Measurements from ENCODE around the gene UGT1A10. TPM values are rescaled to one million over a fixed set of nuclear protein-coding genes. Genes with fewer than 3 reads are reported as not detected.
"Not testable (repeated sequence)": the region's sequence is repeated elsewhere in the genome, so short reads cannot be mapped to it uniquely, and the experiment has no call there.

Gene UGT1A10
- total RNA-seq, 1 donor from 2014 or later: not detected

- no peaks in the 10 kb centered on the region for H3K36me3 Mint-ChIP-seq (ENCODE audit: low read depth, unreplicated experiment)
- H3K27ac Mint-ChIP-seq (ENCODE audit: unreplicated experiment): no peak overlapping the region
- DNase-seq (ENCODE audit: low spot score): no peak
- H3K27me3 Mint-ChIP-seq (ENCODE audit: unreplicated experiment): no peaks in the 10 kb centered on the region
- TF ChIP-seq, protein P1, sequence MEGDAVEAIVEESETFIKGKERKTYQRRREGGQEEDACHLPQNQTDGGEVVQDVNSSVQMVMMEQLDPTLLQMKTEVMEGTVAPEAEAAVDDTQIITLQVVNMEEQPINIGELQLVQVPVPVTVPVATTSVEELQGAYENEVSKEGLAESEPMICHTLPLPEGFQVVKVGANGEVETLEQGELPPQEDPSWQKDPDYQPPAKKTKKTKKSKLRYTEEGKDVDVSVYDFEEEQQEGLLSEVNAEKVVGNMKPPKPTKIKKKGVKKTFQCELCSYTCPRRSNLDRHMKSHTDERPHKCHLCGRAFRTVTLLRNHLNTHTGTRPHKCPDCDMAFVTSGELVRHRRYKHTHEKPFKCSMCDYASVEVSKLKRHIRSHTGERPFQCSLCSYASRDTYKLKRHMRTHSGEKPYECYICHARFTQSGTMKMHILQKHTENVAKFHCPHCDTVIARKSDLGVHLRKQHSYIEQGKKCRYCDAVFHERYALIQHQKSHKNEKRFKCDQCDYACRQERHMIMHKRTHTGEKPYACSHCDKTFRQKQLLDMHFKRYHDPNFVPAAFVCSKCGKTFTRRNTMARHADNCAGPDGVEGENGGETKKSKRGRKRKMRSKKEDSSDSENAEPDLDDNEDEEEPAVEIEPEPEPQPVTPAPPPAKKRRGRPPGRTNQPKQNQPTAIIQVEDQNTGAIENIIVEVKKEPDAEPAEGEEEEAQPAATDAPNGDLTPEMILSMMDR (IDR thresholded peaks at IDR 0.05; ENCODE audit: unreplicated experiment): no peak
- H3K9me3 Mint-ChIP-seq (ENCODE audit: unreplicated experiment): no peaks in the 10 kb centered on the region
- no peak overlapping the region for H3K4me3 Mint-ChIP-seq (ENCODE audit: unreplicated experiment)
- H3K4me1 Mint-ChIP-seq (ENCODE audit: unreplicated experiment): peaks cover 4% of the 10 kb centered on the region
Measured at GRCh38 chr2:233699424-233700027, 63.3 kb downstream of the UGT1A10 start.

DNA sequence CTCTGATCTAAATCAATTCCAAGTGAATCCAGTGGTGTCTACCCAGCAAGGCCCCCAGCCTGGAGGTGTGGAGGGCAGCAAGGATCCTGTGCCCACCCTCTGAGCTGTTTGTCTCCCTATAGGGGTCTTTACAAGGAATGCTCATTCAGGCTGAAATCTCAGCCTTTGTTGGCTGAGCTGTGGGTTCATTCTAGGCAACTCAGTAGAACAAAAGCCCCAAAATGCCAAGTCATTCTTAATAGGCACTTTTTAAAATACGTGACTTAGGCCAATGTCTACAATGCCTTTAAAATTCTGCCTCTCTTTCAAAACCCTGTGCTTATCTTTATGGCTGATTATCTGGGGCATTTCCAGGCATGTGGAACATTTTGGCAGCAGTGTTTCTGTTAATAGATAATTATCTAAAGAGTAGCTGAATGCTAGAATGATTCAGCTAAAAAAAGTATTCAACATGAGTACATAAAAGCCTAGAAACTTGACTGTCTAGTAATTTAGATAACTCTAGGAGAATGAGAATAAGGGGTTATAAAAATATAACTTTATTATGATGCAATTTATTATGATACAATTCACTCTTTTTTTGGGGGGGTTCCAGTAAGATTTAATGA, 63.9 kb downstream of the UGT1A10 start:
- peaks cover 4% of the 10 kb centered on the region for H3K4me1 Mint-ChIP-seq (ENCODE audit: unreplicated experiment)
- no peaks in the 10 kb centered on the region for H3K36me3 Mint-ChIP-seq (ENCODE audit: low read depth, unreplicated experiment)
- TF ChIP-seq, protein P1 (IDR thresholded peaks at IDR 0.05; ENCODE audit: unreplicated experiment): no peak
- H3K27ac Mint-ChIP-seq (ENCODE audit: unreplicated experiment): no peak overlapping the region
- no peaks in the 10 kb centered on the region for H3K27me3 Mint-ChIP-seq (ENCODE audit: unreplicated experiment)
- DNase-seq (ENCODE audit: low spot score): no peak
- H3K4me3 Mint-ChIP-seq (ENCODE audit: unreplicated experiment): no peak overlapping the region
- no peaks in the 10 kb centered on the region for H3K9me3 Mint-ChIP-seq (ENCODE audit: unreplicated experiment)

DNA sequence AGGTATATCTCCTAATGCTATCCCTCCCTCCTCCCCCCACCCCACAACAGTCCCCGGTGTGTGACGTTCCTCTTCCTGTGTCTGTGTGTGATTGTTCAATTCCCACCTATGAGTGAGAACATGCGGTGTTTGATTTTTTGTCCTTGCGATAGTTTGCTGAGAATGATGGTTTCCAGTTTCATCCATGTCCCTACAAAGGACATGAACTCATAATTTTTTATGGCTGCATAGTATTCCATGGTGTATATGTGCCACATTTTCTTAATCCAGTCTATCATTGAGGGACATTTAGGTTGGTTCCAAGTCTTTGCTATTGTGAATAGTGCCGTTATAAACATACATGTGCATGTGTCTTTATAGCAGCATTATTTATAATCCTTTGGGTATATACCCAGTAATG, 64.6 kb downstream of the UGT1A10 start:
- H3K36me3 Mint-ChIP-seq (ENCODE audit: low read depth, unreplicated experiment); H3K4me3 Mint-ChIP-seq (ENCODE audit: unreplicated experiment); H3K27ac Mint-ChIP-seq (ENCODE audit: unreplicated experiment); DNase-seq (ENCODE audit: low spot score); H3K27me3 Mint-ChIP-seq (ENCODE audit: unreplicated experiment); H3K4me1 Mint-ChIP-seq (ENCODE audit: unreplicated experiment); H3K9me3 Mint-ChIP-seq (ENCODE audit: unreplicated experiment): not testable (repeated sequence)

- TF ChIP-seq, protein P1 (IDR thresholded peaks at IDR 0.05; ENCODE audit: unreplicated experiment): no peak
- no peaks in the 10 kb centered on the region for H3K9me3 Mint-ChIP-seq (ENCODE audit: unreplicated experiment)
- no peak for DNase-seq (ENCODE audit: low spot score)
- peaks cover 4% of the 10 kb centered on the region for H3K4me1 Mint-ChIP-seq (ENCODE audit: unreplicated experiment)
- no peaks in the 10 kb centered on the region for H3K27me3 Mint-ChIP-seq (ENCODE audit: unreplicated experiment)
- no peak overlapping the region for H3K27ac Mint-ChIP-seq (ENCODE audit: unreplicated experiment)
- H3K36me3 Mint-ChIP-seq (ENCODE audit: low read depth, unreplicated experiment): no peaks in the 10 kb centered on the region
- no peak overlapping the region for H3K4me3 Mint-ChIP-seq (ENCODE audit: unreplicated experiment)
Measured at GRCh38 chr2:233702238-233702637, 66.0 kb downstream of the UGT1A10 start.

GRCh38 chr2:233705911-233706506, 69.8 kb downstream of the UGT1A10 start:
- DNase-seq (ENCODE audit: low spot score): no peak
- H3K4me1 Mint-ChIP-seq (ENCODE audit: unreplicated experiment): peaks cover 4% of the 10 kb centered on the region
- no peaks in the 10 kb centered on the region for H3K9me3 Mint-ChIP-seq (ENCODE audit: unreplicated experiment)
- no peak overlapping the region for H3K27ac Mint-ChIP-seq (ENCODE audit: unreplicated experiment)
- TF ChIP-seq, protein P1 (IDR thresholded peaks at IDR 0.05; ENCODE audit: unreplicated experiment): no peak
- no peak overlapping the region for H3K4me3 Mint-ChIP-seq (ENCODE audit: unreplicated experiment)
- no peaks in the 10 kb centered on the region for H3K27me3 Mint-ChIP-seq (ENCODE audit: unreplicated experiment)
- no peaks in the 10 kb centered on the region for H3K36me3 Mint-ChIP-seq (ENCODE audit: low read depth, unreplicated experiment)
